HG03196 (cell line): Measurements from ENCODE around the gene NDRG3.

Source experiments
- ATAC-seq: cut with Tn5 transposase; IDR thresholded peaks from one replicate; pipeline ENCODE4 v1.9.1; 2021; ENCODE audit not compliant: unreplicated experiment

NDRG3 gene

GRCh38 chr20:36761125-36761524 is 15.2 kb upstream of the NDRG3 start:
- ATAC-seq = no peak

- ATAC-seq = no peak
Observed at GRCh38 chr20:36760647-36761046, 14.8 kb upstream of the NDRG3 start.

- no peak for ATAC-seq
Observed at GRCh38 chr20:36758276-36758675, 12.4 kb upstream of the NDRG3 start.

- ATAC-seq = no peak
Observed at GRCh38 chr20:36756496-36756895, 10.6 kb upstream of the NDRG3 start.

- no peak for ATAC-seq
Observed at GRCh38 chr20:36754656-36755222, 8.8 kb upstream of the NDRG3 start.

GRCh38 chr20:36752582-36752981 is 6.7 kb upstream of the NDRG3 start:
- no peak for ATAC-seq

- ATAC-seq = no peak
Observed at GRCh38 chr20:36745234-36745926, 510 bp downstream of the NDRG3 start.

GRCh38 chr20:36744764-36745191 is 1.1 kb downstream of the NDRG3 start:
- ATAC-seq = no peak

GRCh38 chr20:36744243-36744642 is 1.6 kb downstream of the NDRG3 start:
- no peak for ATAC-seq

GRCh38 chr20:36742558-36742957 is 3.3 kb downstream of the NDRG3 start:
- no peak for ATAC-seq

- no peak for ATAC-seq
Observed at GRCh38 chr20:36741072-36741471, 4.8 kb downstream of the NDRG3 start.

GRCh38 chr20:36737183-36737499 is 8.7 kb downstream of the NDRG3 start:
- no peak for ATAC-seq

GRCh38 chr20:36736451-36737182 is 9.3 kb downstream of the NDRG3 start:
- no peak for ATAC-seq

- ATAC-seq = no peak
Observed at GRCh38 chr20:36732456-36732855, 13.4 kb downstream of the NDRG3 start.

GRCh38 chr20:36728986-36729385 is 16.9 kb downstream of the NDRG3 start:
- ATAC-seq = no peak

GRCh38 chr20:36726168-36726567 is 19.7 kb downstream of the NDRG3 start:
- ATAC-seq = no peak

- no peak for ATAC-seq
Observed at GRCh38 chr20:36720510-36720909, 25.4 kb downstream of the NDRG3 start.

- ATAC-seq = no peak
Observed at GRCh38 chr20:36717657-36718056, 28.2 kb downstream of the NDRG3 start.

GRCh38 chr20:36717021-36717420 is 28.9 kb downstream of the NDRG3 start:
- ATAC-seq = no peak

- no peak for ATAC-seq
Observed at GRCh38 chr20:36712775-36713174, 33.1 kb downstream of the NDRG3 start.

- ATAC-seq = no peak
Observed at GRCh38 chr20:36709126-36709525, 36.8 kb downstream of the NDRG3 start.

GRCh38 chr20:36703530-36703929 is 42.4 kb downstream of the NDRG3 start:
- ATAC-seq = no peak
